Activated CD4-positive, alpha-beta T cell treated with anti-CD3 and anti-CD28 coated beads for 48 hours (primary cell): ENCODE data around the gene YY2.

Experiments
- DNase-seq: peaks from one replicate; pipeline ENCODE4 v3.0.0-alpha.2; 2020

The YY2 gene

GRCh38 chrX:21875013-21875412, 19.2 kb downstream of the YY2 start:
- no peak for DNase-seq

DNA sequence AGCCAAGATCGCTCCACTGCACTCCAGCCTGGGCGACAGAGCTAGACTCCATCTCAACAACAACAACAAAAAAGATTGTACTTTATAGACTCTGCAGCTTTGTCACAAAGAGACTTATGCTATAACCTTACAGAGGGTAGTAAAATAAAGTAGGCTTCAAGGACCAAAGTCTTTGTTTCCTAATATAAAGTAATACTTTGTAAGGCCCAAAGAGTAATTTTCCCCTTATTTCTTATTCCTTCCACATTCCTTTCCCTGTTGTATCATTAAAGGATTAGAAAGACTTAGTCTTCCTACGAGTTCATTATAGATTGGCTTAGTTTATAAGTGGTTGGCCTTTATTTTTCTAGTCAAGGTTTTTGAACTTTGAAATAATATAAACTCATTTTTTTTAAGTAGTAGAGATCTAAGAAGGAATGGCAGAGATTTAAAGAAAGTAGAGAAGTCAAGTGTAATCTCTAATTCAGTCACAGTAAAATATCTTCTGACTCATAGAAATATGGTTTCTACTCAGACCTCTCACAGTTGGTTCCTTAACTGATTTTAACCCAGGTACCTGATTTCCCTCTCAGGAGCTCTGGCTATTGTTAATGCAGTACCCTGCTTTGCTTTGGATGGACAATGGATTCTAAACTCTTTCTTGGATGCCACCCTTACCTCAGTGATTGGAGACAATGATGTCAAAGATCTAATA, 26.2 kb downstream of the YY2 start:
- no peak for DNase-seq

GRCh38 chrX:21883258-21883657, 27.5 kb downstream of the YY2 start:
- no peak for DNase-seq

DNA sequence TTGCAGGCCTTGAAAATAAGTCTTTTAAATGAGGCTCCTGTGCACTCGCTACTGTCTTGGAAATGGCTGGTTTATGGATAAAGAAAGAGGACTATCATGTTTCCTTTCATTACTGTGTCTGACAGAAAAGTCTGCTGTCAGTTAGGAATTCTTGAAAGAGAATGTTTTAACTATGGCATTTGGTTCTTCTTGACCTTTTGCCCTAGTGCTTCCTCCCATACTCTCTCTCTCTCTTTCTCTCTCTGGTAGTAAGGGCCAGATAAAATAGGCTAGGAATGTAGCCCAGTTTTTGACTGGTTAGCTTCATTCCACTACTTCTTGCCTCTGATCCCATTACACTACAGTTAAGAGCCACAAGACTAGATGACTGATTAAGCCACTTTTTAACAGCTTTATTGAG, 29.8 kb downstream of the YY2 start:
- no peak for DNase-seq

GRCh38 chrX:21905313-21905712, 49.5 kb downstream of the YY2 start:
- no peak for DNase-seq

GRCh38 chrX:21905953-21906352, 50.2 kb downstream of the YY2 start:
- no peak for DNase-seq

GRCh38 chrX:21907260-21907659, 51.5 kb downstream of the YY2 start:
- DNase-seq: no peak
